ENCODE results near the gene EPHA4.
A peak's percentile ranks its signal among the peaks of the same experiment; 100 is the strongest.

The EPHA4 gene

DNA sequence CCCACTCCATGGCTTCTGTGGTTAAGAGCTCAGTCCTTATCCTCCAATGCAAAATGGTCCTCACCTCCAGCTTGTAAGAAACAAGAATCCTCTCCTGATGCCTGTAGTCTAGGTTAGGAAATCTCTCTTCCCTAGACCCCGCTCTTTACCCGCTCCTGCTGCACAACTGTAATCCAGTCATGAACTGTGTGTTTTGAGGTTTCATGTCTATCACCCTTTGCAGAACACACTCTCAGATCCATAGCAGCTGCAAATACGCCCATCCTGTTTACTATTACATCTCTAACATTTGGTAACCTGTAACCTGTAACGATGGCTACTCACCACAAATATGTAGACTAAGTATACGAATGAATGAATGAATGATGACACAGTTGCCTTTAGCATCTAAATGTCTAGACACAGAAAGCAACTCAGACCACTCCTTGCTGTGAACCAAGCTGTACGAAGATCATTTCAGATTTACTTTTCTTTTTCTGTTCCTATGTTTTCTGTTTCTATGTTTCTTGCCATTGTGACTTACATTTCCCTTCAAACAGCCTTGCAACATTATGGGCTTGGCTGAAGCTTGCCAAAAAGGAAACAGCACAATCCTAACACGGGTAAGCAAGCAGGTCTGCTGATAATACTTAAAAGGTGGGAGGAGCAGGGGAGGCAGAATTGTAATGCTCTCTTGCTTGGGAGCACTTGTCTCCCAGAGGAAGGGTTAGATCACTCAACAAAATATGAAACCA is 53.7 kb downstream of the EPHA4 start:
- H3K27me3 ChIP-seq (replicated peaks in 2 of 5; ENCODE audit: control insufficient read depth in 4 of 5, insufficient read depth in 5 of 5, low read length in 4 of 5): no peaks in the 10 kb centered on the region
- peaks cover 32 to 50% (median 38%) of the 10 kb centered on the region in 4 experiments for H3K4me1 ChIP-seq (ENCODE audit: control extremely low read depth in 1 of 4, control insufficient read depth in 4 of 4, insufficient read depth in 4 of 4, low read length in 3 of 4)
- H3K27ac ChIP-seq (ENCODE audit: insufficient read depth in 1 of 2, low read depth in 1 of 2, low read length in 2 of 2, poor library complexity in 1 of 2, severe bottlenecking in 2 of 2): no peak overlapping the region
- POLR2A ChIA-PET: no interaction called here
- DNase-seq: peak in 2 of 3 donors; percentile 18 to 42
- peak overlapping the region in 4 of 7 experiments; percentile 24 to 30 (median 27) for H3K4me3 ChIP-seq (ENCODE audit: control insufficient read depth in 1 of 7, extremely low read depth in 1 of 7, insufficient read depth in 4 of 7, low read depth in 2 of 7, low read length in 6 of 7)
- CTCF ChIA-PET: interaction anchor here (0.8 to 0.9 kb wide), 3 partner anchors 13 to 584 kb away, joined by 3 read pairs; no protein-coding TSS in a partner anchor
- WGBS (ENCODE audit: insufficient coverage): 71% methylated on average over 4 of the region's 7 CpGs
- H3K9me3 ChIP-seq (ENCODE audit: control extremely low read depth in 1 of 5, control insufficient read depth in 4 of 5, insufficient read depth in 2 of 5, low read depth in 1 of 5, low read length in 4 of 5): no peaks in the 10 kb centered on the region
- no peaks in the 10 kb centered on the region for H3K36me3 ChIP-seq (ENCODE audit: control insufficient read depth in 4 of 4, insufficient read depth in 4 of 4, low read length in 3 of 4)

DNA sequence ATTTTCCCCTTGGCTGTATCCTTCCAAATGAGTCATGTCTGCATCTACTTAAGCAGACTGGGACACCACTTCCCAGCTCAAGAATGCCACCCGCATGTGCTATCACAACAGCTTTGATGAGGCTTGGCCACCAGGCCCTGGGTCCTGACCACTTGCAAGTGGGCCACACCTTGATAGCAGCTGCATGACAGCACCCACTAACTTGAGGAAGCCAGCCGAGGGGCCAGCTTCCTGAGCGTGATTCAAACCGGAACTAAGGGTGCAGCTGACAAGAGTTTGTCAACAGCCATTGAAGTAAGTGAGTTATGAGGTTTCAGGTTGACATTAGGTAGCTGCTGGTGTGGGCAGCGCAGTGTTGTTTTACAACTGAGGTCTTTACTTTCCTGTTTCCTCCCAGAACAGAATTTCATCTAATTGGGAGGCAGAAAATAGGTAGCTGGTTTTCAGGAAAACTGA is 54.4 kb downstream of the EPHA4 start:
- Histone ChIP-seq H3K36me3 (ENCODE audit: control insufficient read depth in 4 of 4, insufficient read depth in 4 of 4, low read length in 3 of 4) (no peaks in the 10 kb centered on the region), H3K27ac (ENCODE audit: insufficient read depth in 1 of 2, low read depth in 1 of 2, low read length in 2 of 2, poor library complexity in 1 of 2, severe bottlenecking in 2 of 2) (no peak overlapping the region), H3K27me3 (replicated peaks in 2 of 5; ENCODE audit: control insufficient read depth in 4 of 5, insufficient read depth in 5 of 5, low read length in 4 of 5) (no peaks in the 10 kb centered on the region), H3K9me3 (ENCODE audit: control extremely low read depth in 1 of 5, control insufficient read depth in 4 of 5, insufficient read depth in 2 of 5, low read depth in 1 of 5, low read length in 4 of 5) (no peaks in the 10 kb centered on the region), H3K4me3 (ENCODE audit: control insufficient read depth in 1 of 7, extremely low read depth in 1 of 7, insufficient read depth in 4 of 7, low read depth in 2 of 7, low read length in 6 of 7) (peak overlapping the region in 3 of 7 experiments; percentile 18 to 28 (median 26)), H3K4me1 (ENCODE audit: control extremely low read depth in 1 of 4, control insufficient read depth in 4 of 4, insufficient read depth in 4 of 4, low read length in 3 of 4) (peaks cover 33 to 54% (median 39%) of the 10 kb centered on the region in 4 experiments)
- POLR2A ChIA-PET: interaction anchor here (0.6 kb wide), 1 partner anchor 74 kb away, joined by 3 read pairs; no protein-coding TSS in a partner anchor
- CTCF ChIA-PET: interaction anchor here (0.8 to 0.9 kb wide), 2 partner anchors 13 to 583 kb away, joined by 3 read pairs; no protein-coding TSS in a partner anchor
- DNase-seq: peak; percentile 57 to 88 (median 77)
- 9% methylated on average over 4 of the region's 5 CpGs for WGBS (ENCODE audit: insufficient coverage)

DNA sequence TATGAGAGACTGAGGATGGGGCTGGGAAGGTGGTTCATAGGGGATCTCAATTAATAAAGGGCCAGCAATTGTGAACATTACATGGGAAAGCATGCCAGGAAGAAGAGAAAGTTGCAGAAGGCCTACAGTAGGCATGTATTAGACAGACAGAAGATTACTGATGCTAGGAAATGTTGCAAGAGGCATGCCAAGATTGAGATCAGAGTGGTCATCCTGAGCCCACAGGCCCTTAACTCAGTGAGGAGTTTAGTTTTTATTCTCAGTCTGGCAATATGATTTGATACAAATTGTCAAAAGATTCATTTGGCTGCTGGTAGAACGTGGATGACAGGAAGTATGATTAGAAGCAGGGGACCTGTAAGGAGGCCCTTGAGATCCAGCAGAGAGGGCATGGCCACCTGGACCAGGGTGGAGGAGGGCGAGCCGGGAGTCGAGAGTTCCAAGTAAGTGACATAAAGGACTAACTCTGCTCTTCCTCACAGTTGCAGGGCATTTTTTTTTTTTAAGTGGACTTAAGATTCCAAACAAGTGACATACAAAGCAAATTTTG is 54.9 kb downstream of the EPHA4 start:
- Histone ChIP-seq H3K36me3 (ENCODE audit: control insufficient read depth in 4 of 4, insufficient read depth in 4 of 4, low read length in 3 of 4) (no peaks in the 10 kb centered on the region), H3K27ac (ENCODE audit: insufficient read depth in 1 of 2, low read depth in 1 of 2, low read length in 2 of 2, poor library complexity in 1 of 2, severe bottlenecking in 2 of 2) (no peak overlapping the region), H3K27me3 (replicated peaks in 2 of 5; ENCODE audit: control insufficient read depth in 4 of 5, insufficient read depth in 5 of 5, low read length in 4 of 5) (no peaks in the 10 kb centered on the region), H3K4me1 (ENCODE audit: control extremely low read depth in 1 of 4, control insufficient read depth in 4 of 4, insufficient read depth in 4 of 4, low read length in 3 of 4) (peaks cover 35 to 59% (median 42%) of the 10 kb centered on the region in 4 experiments), H3K9me3 (ENCODE audit: control extremely low read depth in 1 of 5, control insufficient read depth in 4 of 5, insufficient read depth in 2 of 5, low read depth in 1 of 5, low read length in 4 of 5) (no peaks in the 10 kb centered on the region), H3K4me3 (ENCODE audit: control insufficient read depth in 1 of 7, extremely low read depth in 1 of 7, insufficient read depth in 4 of 7, low read depth in 2 of 7, low read length in 6 of 7) (peak overlapping the region in 1 of 7 experiments; percentile 16)
- 76% methylated on average over 4 of the region's 4 CpGs for WGBS (ENCODE audit: insufficient coverage)
- CTCF ChIA-PET: interaction anchor here (0.8 kb wide), 1 partner anchor 583 kb away, joined by 3 read pairs; no protein-coding TSS in a partner anchor
- no peak for DNase-seq
- POLR2A ChIA-PET: interaction anchor here (0.6 kb wide), 1 partner anchor 73 kb away, joined by 3 read pairs; no protein-coding TSS in a partner anchor

DNA sequence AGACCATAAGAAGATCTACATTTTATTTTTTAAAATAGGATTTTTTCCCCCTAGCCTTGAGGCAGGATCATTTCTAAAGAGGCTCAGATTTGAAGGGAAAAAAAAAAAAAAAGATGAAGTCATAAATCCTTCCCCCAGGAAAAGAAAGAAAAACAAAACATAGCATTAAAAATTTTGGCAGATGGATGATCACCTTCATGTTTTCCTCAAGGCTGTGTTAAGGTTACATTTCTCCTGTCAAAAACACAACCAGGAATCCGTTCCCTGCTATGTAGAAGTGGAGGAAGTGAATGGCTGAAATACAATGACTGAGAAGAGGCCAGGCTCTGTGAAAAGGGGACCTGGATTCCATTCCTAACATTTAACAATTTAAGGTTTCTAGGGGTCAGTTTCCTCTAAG is 56.2 kb downstream of the EPHA4 start:
- CTCF ChIA-PET: no interaction called here
- no CpG with 5 or more reads among the region's 1 CpG for WGBS (ENCODE audit: insufficient coverage)
- no peak for DNase-seq
- Histone ChIP-seq H3K27me3 (replicated peaks in 2 of 5; ENCODE audit: control insufficient read depth in 4 of 5, insufficient read depth in 5 of 5, low read length in 4 of 5) (no peaks in the 10 kb centered on the region), H3K4me3 (ENCODE audit: control insufficient read depth in 1 of 7, extremely low read depth in 1 of 7, insufficient read depth in 4 of 7, low read depth in 2 of 7, low read length in 6 of 7) (no peak overlapping the region), H3K27ac (ENCODE audit: insufficient read depth in 1 of 2, low read depth in 1 of 2, low read length in 2 of 2, poor library complexity in 1 of 2, severe bottlenecking in 2 of 2) (no peak overlapping the region), H3K9me3 (ENCODE audit: control extremely low read depth in 1 of 5, control insufficient read depth in 4 of 5, insufficient read depth in 2 of 5, low read depth in 1 of 5, low read length in 4 of 5) (no peaks in the 10 kb centered on the region), H3K4me1 (ENCODE audit: control extremely low read depth in 1 of 4, control insufficient read depth in 4 of 4, insufficient read depth in 4 of 4, low read length in 3 of 4) (peaks cover 35 to 54% (median 38%) of the 10 kb centered on the region in 4 experiments), H3K36me3 (ENCODE audit: control insufficient read depth in 4 of 4, insufficient read depth in 4 of 4, low read length in 3 of 4) (no peaks in the 10 kb centered on the region)
- POLR2A ChIA-PET: no interaction called here

DNA sequence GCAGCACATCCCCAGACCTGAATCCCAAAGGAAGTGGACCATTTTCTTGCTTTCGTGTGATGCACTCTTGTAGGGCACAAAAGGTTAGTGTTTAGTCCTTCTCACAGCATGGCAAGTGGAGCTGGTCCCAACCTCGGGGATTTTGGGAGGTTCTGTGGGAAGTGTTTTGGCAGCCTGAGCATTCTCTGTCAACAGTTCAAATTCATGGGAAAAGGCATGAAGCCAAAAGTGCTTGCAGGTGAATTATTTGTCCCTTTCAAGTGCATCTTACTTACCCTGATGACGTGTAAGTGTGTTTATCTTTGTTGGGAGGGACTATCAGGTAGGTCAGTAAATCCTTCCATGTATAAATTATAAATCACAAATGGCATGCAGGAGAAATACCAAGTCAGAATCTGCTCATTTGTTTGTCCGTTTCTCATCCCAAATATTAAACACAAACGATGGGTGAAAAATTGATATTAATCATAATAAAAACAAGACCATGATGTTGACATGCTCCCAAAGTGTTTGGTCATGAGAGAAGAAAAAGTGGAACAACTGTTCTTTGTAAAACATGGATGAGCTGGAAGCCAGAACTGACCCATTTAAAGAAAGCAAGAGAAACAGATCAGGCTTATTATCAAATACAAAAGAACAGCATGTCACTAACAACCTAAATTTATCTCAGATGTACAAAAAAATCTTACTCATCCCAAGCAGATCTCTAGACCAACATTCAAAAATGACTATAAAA is 57.6 kb downstream of the EPHA4 start:
- WGBS (ENCODE audit: insufficient coverage): 90% methylated on average over 2 of the region's 5 CpGs
- DNase-seq: no peak
- peaks cover 28 to 41% (median 29%) of the 10 kb centered on the region in 4 experiments for H3K4me1 ChIP-seq (ENCODE audit: control extremely low read depth in 1 of 4, control insufficient read depth in 4 of 4, insufficient read depth in 4 of 4, low read length in 3 of 4)
- no peak overlapping the region for H3K27ac ChIP-seq (ENCODE audit: insufficient read depth in 1 of 2, low read depth in 1 of 2, low read length in 2 of 2, poor library complexity in 1 of 2, severe bottlenecking in 2 of 2)
- no peak overlapping the region for H3K4me3 ChIP-seq (ENCODE audit: control insufficient read depth in 1 of 7, extremely low read depth in 1 of 7, insufficient read depth in 4 of 7, low read depth in 2 of 7, low read length in 6 of 7)
- H3K27me3 ChIP-seq (replicated peaks in 2 of 5; ENCODE audit: control insufficient read depth in 4 of 5, insufficient read depth in 5 of 5, low read length in 4 of 5): no peaks in the 10 kb centered on the region
- H3K9me3 ChIP-seq (ENCODE audit: control extremely low read depth in 1 of 5, control insufficient read depth in 4 of 5, insufficient read depth in 2 of 5, low read depth in 1 of 5, low read length in 4 of 5): no peaks in the 10 kb centered on the region
- ChIA-PET POLR2A (no interaction called here), CTCF (no interaction called here)
- H3K36me3 ChIP-seq (ENCODE audit: control insufficient read depth in 4 of 4, insufficient read depth in 4 of 4, low read length in 3 of 4): no peaks in the 10 kb centered on the region

DNA sequence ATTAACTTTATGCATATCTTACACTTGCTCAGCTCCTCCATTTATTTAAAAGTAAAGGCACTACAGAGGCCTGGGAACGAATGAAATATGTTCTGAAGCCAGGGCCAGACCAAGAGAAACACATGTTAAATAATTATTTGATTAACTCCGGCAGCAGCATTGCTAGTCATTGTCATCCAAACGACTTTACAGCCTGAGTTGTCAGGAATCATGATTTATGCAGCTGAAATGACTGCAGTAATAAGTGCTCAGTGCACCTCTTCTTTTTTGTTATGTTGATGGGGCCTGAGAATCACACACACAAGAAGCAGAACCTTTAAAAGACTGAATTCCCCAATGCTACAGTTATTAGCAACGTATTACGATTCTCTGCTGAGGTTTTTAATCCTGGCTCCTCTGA is 58.9 kb downstream of the EPHA4 start:
- no peak for DNase-seq
- 77% methylated on average over 4 of the region's 5 CpGs for WGBS (ENCODE audit: insufficient coverage)
- Histone ChIP-seq H3K36me3 (ENCODE audit: control insufficient read depth in 4 of 4, insufficient read depth in 4 of 4, low read length in 3 of 4) (no peaks in the 10 kb centered on the region), H3K27ac (ENCODE audit: insufficient read depth in 1 of 2, low read depth in 1 of 2, low read length in 2 of 2, poor library complexity in 1 of 2, severe bottlenecking in 2 of 2) (no peak overlapping the region), H3K4me1 (ENCODE audit: control extremely low read depth in 1 of 4, control insufficient read depth in 4 of 4, insufficient read depth in 4 of 4, low read length in 3 of 4) (peaks cover 15 to 29% (median 18%) of the 10 kb centered on the region in 4 experiments), H3K27me3 (replicated peaks in 2 of 5; ENCODE audit: control insufficient read depth in 4 of 5, insufficient read depth in 5 of 5, low read length in 4 of 5) (no peaks in the 10 kb centered on the region), H3K4me3 (ENCODE audit: control insufficient read depth in 1 of 7, extremely low read depth in 1 of 7, insufficient read depth in 4 of 7, low read depth in 2 of 7, low read length in 6 of 7) (no peak overlapping the region), H3K9me3 (ENCODE audit: control extremely low read depth in 1 of 5, control insufficient read depth in 4 of 5, insufficient read depth in 2 of 5, low read depth in 1 of 5, low read length in 4 of 5) (no peaks in the 10 kb centered on the region)
- CTCF ChIA-PET: no interaction called here
- POLR2A ChIA-PET: no interaction called here

Data from common myeloid progenitor, CD34-positive (primary cell).